ENCODE measurements around the gene SPNS1. TPM values are rescaled to one million over a fixed set of nuclear protein-coding genes. Genes with fewer than 3 reads are reported as not detected.
"Not testable (repeated sequence)": the region's sequence is repeated elsewhere in the genome, so short reads cannot be mapped to it uniquely, and the experiment has no call there.

The SPNS1 gene
- total RNA-seq, 6 experiments from 2014 or later = 36.9 to 43.0 (median 39.9) TPM

- DNase-seq = no peak
- H3K4me1 Mint-ChIP-seq (ENCODE audit: low read depth) = peaks cover 7% of the 10 kb centered on the region; the same call in 1 of the 2 replicates
- H3K27ac Mint-ChIP-seq = no peak overlapping the region
- TF ChIP-seq CTCF (IDR thresholded peaks at IDR 0.05) = no peak
- H3K4me3 Mint-ChIP-seq = no peak overlapping the region
- H3K9me3 Mint-ChIP-seq = peaks cover 8% of the 10 kb centered on the region
- H3K36me3 Mint-ChIP-seq (ENCODE audit: low read depth) = peaks cover 10% of the 10 kb centered on the region
- peaks cover 2% of the 10 kb centered on the region; the same call in 1 of the 2 replicates for H3K27me3 Mint-ChIP-seq (ENCODE audit: insufficient read depth)
These were observed 17.1 kb downstream of the SPNS1 start for GRCh38 chr16:28991687-28992086.

- H3K36me3 Mint-ChIP-seq (ENCODE audit: low read depth) = peaks cover 3% of the 10 kb centered on the region
These were observed 17.9 kb downstream of the SPNS1 start for GRCh38 chr16:28992496-28992895.

GRCh38 chr16:28998837-28999236 lies 24.3 kb downstream of the SPNS1 start:
- peaks cover 8% of the 10 kb centered on the region for H3K4me1 Mint-ChIP-seq (ENCODE audit: low read depth)
- H3K4me3 Mint-ChIP-seq = no peak overlapping the region
- no peaks in the 10 kb centered on the region for H3K9me3 Mint-ChIP-seq
- no peak for DNase-seq
- no peak overlapping the region for H3K27ac Mint-ChIP-seq
- H3K27me3 Mint-ChIP-seq (ENCODE audit: insufficient read depth) = peaks cover 1% of the 10 kb centered on the region
- no peaks in the 10 kb centered on the region for H3K36me3 Mint-ChIP-seq (ENCODE audit: low read depth)
- no peak for TF ChIP-seq CTCF (IDR thresholded peaks at IDR 0.05)

More at GRCh38 chr16:28992496-28992895, 17.9 kb downstream of the SPNS1 start:
- peaks cover 2% of the 10 kb centered on the region for H3K9me3 Mint-ChIP-seq
- H3K27me3 Mint-ChIP-seq (ENCODE audit: insufficient read depth) = peaks cover 2% of the 10 kb centered on the region
- no peak for DNase-seq
- TF ChIP-seq CTCF (IDR thresholded peaks at IDR 0.05) = no peak
- no peak overlapping the region for H3K27ac Mint-ChIP-seq
- H3K4me3 Mint-ChIP-seq = no peak overlapping the region
- peaks cover 7% of the 10 kb centered on the region; the same call in 1 of the 2 replicates for H3K4me1 Mint-ChIP-seq (ENCODE audit: low read depth)

GRCh38 chr16:28999577-28999976 lies 25.0 kb downstream of the SPNS1 start:
- Mint-ChIP-seq H3K4me1 (ENCODE audit: low read depth) (peaks cover 16% of the 10 kb centered on the region), H3K27ac (no peak overlapping the region), H3K4me3 (no peak overlapping the region; the same call in 1 of the 2 replicates), H3K36me3 (ENCODE audit: low read depth) (no peaks in the 10 kb centered on the region), H3K9me3 (no peaks in the 10 kb centered on the region), H3K27me3 (ENCODE audit: insufficient read depth) (peaks cover 1% of the 10 kb centered on the region)
- DNase-seq = no peak
- TF ChIP-seq CTCF (IDR thresholded peaks at IDR 0.05) = no peak

GRCh38 chr16:29000019-29000418 lies 25.4 kb downstream of the SPNS1 start:
- Mint-ChIP-seq H3K4me1 (ENCODE audit: low read depth) (peaks cover 20% of the 10 kb centered on the region), H3K27ac (no peak overlapping the region)
- no peak for TF ChIP-seq CTCF (IDR thresholded peaks at IDR 0.05)

GRCh38 chr16:29004496-29005139 lies 30.0 kb downstream of the SPNS1 start:
- H3K36me3 Mint-ChIP-seq (ENCODE audit: low read depth); H3K4me3 Mint-ChIP-seq; H3K27me3 Mint-ChIP-seq (ENCODE audit: insufficient read depth); H3K9me3 Mint-ChIP-seq: not testable (repeated sequence)
- H3K4me1 Mint-ChIP-seq (ENCODE audit: low read depth) = peaks cover 37% of the 10 kb centered on the region
- DNase-seq = peak; percentile 66
- peak overlapping the region; percentile 10; the same call in 1 of the 2 replicates for H3K27ac Mint-ChIP-seq

More at GRCh38 chr16:29000019-29000418, 25.4 kb downstream of the SPNS1 start:
- no peak for DNase-seq
- H3K27me3 Mint-ChIP-seq (ENCODE audit: insufficient read depth) = peaks cover 1% of the 10 kb centered on the region
- H3K36me3 Mint-ChIP-seq (ENCODE audit: low read depth) = no peaks in the 10 kb centered on the region
- no peak overlapping the region for H3K4me3 Mint-ChIP-seq
- H3K9me3 Mint-ChIP-seq = no peaks in the 10 kb centered on the region

Data from HFFc6 (cell line).